ENCODE measurements around the gene ATPAF2.

Gene ATPAF2

DNA sequence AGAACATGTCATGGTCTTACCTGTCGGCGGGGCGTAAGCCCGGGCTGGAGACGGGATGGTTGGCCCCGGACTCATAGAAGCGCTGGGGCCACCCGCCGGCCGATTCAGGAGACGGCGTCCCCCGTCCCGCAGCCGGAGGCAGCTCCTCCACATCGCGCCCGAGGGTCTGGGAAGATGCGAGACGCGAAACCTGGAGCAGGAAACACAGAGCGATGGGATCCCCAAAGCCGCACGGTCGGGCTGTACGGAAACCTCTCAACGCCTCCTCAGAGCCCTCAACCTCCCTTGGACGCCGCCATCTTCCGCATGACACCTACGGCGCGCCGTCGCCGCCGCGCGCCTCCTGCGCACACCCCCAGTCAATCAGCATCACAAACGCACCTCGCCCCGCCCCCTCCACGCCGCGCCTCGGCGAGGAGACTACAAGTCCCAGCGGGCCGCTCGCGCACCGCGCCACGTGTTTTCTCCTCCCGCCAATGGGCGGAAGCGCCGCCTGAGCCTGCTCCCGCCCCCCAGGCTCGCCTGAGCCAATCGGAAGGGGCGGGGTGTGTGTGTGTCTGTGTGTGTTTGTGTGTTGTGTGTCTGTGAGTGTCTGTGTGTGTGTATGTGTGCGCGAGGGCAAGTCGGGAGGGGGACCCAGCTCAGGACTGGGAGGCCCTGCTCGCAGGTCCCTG lies at the start of gene ATPAF2, which contains the start of gene GID4:
Gene ATPAF2 (minus strand): TSS at position 308 of the 674 bp plus-strand sequence. CDS start 155 bp downstream, at position 153.
Gene GID4 (plus strand): TSS at position 548 of the 674 bp plus-strand sequence. CDS start 57 bp downstream, at position 605.
- DNase-seq: peak; percentile 99

DNA sequence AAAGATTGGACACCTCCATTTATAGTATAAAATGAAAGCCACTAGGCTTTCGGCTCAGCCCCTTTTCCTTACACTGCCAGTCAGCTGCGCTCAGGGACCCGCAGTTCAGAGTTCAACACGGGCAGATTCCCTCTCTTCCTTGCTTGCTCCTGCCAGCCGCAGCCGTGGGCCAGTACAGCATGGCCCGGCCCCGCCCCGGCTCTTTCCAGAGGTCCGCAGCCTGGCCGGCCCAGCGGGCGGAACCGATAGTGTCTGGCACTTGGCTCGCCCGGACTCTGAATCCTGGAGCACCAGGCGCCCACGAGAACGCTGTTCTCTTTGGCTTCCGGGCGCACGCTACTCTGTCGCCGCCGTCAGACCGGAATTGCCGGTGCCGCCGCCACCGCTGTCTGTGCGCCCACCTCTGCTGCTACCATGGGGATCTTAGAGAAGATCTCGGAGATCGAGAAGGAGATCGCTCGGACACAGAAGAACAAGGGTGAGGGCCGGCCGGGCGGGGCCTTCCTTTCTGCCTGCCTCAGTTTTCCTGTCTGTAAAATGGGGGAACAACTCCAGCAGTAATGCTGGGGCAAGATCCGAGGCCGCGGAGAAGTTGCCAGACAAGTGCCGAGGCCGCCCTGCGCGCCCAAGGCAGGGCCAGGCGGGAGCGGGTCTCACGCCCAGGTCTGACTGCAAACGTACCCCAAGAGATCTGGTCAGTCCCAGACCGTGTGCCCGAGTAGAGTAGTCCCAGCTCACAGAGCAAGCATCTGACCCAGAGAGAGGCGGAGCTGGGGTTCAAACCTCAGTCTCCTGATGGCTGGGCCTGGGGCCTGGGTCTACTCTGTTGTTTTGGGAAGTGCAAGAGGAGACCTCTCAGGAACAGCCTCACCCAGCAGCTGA lies 48.9 kb upstream of the ATPAF2 start, which contains the start of gene DRG2:
Gene DRG2 (plus strand): TSS at position 339 of the 882 bp plus-strand sequence. CDS start 76 bp downstream, at position 415.
- peak; percentile 97 for DNase-seq

DNA sequence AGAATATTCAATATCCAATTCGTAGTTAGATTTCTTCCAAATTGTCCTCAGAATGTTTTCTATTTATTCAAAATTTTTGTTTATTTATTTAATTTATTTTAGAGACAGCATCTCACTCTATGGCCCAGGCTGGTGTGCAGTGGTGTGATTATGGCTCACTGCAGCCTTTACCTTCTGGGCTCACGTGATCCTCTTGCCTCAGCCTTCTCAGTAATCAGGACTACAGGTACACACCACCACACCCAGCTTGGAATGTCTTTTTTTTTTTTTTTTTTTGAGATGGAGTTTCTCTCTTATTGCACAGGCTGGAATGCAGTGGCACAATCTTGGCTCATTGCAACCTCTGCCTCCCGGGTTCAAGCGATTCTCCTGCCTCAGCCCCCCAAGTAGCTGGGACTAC lies 45.3 kb upstream of the ATPAF2 start:
- no peak for DNase-seq

DNA sequence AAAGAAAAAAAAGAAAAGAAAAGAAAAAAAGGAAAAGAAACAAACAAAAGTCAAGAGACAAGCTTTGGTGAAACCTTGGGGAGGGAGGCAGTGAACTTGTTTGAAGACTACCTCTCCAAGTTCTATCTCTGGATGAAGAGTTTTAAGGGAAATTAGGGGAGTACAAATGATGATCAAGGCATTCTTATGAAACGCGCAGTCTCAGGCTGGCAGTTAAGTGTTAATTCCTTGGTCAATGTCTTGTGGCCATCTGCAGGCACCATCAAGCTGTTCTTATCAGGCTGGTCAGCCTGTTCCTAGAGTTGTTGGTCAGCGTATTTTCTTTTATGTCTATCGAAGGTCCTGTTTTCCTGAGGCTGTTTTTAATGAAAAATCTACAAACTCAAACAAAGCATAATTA lies 40.6 kb upstream of the ATPAF2 start:
- no peak for DNase-seq

DNA sequence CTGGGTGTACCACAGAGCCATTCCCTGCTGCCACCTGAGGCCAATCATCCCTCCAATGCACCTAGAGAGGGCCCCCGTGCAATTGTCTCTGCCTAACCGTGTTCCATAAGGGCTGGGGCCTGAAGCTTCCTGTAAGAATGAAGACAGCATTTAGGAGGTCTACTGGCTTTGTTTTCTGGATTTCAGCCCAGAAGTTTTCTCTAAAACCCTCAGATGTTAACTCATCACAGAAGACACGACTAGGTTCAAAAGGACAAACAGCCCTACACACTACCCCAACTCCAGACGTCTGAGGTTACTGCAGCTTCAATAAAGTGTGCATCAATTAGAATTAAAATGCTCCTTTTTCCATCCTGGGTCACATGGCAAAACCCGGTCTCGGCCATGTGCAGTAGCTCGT lies 38.0 kb upstream of the ATPAF2 start:
- DNase-seq: no peak

DNA sequence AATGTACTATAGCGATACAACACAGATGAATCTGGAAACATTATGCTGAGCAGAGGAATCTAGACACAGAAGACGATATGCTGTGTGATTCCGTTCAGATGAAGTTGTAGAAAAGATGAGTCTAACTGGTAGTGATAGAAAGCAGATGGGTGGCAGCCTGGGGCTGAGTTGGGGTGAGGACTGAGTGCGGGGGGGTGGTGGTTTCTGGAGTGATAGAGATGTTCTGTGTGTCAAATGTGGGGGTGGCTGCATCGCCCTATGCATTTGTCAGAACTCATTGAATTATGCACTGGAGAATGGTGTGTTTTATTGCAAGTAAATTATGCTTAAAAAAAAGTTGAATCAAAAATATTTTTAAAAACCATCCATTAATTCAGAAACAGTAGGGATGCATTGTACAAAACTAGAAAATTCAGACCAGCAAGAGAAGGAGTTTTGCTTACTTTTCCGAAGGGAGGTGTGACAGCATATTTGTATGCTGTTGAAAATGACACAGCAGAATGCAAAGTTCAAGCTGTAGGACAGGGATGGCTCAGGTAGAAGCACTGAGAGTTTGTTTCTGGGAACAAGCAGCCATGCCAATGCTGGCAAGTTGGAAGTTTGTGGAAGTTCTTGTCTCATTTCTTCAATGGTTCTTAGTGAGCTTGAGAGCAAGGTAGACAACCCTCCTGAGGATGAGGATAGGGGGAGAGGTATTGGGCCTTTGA lies 35.8 kb upstream of the ATPAF2 start:
- DNase-seq: no peak

DNA sequence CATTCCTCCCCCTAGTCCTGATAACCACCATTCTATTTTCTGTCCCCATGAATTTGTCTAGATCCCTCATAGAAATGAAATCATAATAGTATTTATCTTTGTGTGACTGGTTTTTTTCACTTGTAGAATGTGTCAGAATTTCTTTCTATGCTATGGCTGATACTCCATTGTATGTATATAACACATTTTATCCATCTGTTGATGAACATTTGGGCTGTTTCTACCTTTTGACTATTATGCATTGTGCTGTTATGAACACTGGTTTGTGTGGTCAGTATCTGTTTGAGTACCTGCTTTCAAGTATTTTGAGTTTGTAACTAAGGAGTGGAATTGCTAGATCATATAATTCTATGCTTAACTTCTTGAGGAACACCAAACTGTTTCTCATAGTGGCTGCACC lies 32.8 kb upstream of the ATPAF2 start:
- DNase-seq: no peak

DNA sequence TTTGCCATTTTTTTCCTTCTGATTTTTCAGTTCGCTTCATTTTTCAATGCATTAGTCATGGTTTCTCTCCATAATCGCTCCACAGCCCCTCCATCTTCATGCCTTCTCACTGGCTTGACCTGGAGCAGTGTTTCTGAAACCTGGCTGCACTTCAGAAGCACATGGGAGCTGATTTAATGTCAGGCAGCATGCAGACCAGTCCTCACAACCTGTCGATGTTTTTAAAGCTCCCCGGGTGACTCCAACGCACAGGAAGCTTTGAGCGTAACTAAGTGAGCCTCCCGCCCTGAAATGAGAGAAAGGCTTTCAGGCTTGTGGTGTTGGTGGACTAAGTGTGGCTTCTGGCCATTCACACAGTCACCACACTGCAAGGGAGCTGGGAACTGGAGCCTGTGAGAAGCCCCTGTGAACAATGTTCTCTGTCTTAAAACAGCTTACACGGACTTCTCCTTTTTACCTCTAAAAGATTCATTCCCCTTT lies 31.9 kb upstream of the ATPAF2 start:
- peak; percentile 36 for DNase-seq

DNA sequence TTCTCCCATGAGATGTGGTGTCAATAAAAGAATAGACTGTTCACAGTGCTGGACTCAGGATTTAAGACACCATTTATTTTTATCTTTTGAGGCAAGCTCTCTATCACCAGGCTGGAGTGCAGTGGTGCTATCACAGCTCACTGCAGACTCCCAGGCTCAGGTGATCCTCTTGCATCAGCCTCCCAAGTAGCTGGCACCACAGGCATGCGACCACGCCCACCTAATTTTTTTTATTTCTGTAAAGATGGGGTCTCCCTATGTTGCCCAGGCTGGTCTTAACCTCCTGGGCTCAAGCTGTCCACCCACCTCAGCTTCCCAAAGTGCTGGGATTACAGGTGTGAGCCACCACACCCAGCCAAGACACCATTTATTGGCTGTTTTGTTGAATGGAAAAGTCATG lies 30.1 kb upstream of the ATPAF2 start:
- DNase-seq: no peak

DNA sequence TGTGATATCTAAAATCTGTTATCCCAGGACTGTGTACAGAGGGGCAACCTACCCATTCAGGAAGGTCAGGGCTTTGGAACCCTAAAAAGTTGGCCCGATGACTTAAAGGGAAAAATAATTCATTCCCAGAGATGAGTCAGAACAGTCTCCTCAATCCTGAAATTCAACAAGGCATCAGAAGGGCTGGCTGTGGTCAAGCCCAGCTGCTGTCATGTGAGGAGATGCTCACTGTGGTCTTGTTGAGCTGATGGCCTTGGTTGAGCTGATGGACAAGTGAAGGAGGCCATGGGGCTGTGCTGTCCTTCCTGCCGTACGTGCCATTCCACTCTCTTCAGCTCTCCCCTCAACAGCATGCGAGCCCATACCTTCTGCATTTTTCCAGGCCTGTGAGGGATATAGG lies 27.9 kb upstream of the ATPAF2 start:
- DNase-seq: no peak

DNA sequence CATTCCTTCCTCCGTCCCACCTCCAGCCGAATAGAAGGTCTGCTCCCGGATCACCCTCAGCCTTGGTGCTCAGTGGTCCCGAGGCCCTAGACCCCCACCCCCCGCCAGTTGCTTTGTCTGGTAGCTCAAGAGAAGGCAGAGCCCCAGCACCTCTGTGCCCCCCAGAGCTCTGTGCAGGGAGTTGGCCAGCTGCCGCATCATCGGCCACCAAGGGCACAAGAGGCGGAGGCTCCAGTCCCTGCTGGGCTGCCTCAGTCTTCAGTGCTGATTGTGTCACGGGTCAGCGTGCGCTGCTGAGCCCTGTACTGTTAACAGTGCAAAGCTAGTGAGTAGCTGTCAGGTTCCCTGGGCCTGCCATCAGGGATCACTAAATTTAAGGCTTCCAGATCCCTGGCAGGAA lies 26.6 kb upstream of the ATPAF2 start:
- DNase-seq: no peak

DNA sequence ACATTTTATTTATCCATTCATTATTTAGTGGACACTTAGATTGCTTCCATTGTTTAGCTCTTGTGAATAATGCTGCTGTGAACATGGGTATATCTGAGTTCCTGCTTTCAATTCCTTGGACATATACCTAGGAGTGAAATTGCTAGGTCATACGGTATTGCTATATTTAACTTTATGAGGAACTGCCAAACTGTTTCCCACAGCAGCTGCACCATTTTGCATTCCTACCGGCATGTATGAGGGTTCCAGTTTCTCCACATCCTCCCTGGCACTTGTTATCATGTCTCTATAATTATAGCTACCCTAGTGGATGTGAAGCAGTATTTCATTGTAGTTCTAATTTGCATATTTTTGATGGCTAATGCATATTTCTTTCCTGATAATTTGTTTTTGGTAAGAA lies 25.1 kb upstream of the ATPAF2 start:
- no peak for DNase-seq

DNA sequence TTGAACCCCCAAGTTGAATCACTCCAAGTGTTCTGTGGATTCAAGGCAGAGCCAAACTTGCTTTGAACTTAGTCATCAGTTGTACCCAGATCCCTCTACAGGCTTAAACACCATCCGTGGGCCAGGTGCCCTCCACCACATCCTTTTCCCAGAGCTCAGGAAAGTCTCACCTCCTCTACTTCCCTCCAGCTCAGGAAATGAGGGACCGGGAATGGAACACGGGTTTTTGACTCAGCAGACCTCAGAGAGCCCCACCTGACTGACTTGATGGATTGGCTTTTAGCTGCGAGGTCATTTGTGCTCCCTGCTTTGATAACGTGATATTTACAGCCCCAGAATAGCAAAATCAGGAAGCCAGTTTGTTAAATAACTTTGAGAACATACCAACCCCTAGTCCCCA lies 20.3 kb upstream of the ATPAF2 start:
- no peak for DNase-seq

DNA sequence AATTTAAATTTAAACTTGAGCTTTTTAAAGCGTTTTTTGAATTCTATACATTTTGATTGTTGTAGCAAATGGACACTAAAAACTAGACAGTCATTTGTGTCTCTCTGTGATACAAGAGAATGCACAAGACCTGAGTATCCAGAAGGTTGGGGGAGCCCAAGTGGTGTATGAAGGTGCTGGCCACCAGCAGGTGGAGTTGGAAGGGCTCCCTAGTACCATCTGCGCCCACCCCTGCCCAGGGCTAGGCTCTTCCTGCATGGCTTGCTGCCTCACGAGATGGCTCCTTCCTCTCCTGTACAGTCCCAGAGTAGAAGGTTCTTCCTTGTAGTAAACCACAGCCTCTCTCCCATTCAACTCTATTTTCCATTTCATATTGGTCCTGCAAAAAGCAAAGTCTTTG lies 17.2 kb upstream of the ATPAF2 start:
- DNase-seq: no peak

DNA sequence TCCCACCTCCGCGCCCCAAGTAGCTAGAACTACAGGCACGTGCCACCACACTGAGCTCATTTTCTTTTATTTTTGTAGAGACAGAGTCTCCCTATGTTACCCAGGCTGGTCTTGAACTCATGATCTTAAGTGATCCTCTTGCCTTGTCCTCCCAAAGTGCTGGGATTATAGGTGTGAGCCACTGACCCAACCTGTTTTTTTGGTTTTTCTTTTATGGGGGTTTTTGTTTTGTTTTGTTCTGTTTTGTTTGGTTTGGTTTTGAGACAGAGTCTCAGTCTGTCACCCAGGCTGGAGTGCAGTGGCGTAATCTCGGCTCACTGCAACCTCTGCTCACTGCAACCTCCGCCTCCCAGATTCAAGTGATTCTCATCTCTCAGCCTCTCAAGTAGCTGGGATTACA lies 16.6 kb upstream of the ATPAF2 start:
- no peak for DNase-seq

DNA sequence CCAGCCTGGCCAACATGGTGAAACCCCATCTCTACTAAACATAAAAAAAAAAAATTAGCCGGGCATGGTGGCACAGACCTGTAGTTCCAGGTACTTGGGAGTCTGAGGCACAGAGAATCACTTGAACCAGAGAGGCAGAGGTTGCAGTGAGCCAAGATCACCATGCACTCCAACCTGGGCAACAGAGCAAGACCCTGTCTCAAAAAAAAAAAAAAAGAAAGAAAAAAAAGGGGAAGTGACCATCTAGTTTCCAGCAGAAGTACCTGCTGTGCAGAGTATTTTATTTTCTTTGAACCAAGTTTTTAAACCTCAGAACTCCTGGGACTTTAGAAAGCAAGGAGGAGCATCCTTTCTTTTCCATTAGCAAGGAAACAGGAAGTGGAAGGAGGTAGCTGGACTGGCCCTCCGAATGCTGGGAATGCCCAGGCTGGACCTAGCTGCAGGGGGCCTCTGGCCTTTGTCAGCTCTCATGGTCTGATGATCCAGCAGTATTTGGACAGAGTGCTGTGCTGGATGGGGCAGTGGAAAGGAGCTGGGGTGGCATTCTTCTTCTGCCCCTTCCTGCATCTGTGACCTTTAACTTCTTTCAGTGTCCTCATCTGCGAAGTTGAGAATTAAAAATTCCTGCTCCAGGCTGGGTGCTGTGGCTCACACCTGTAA lies 6.9 kb upstream of the ATPAF2 start:
- no peak for DNase-seq

DNA sequence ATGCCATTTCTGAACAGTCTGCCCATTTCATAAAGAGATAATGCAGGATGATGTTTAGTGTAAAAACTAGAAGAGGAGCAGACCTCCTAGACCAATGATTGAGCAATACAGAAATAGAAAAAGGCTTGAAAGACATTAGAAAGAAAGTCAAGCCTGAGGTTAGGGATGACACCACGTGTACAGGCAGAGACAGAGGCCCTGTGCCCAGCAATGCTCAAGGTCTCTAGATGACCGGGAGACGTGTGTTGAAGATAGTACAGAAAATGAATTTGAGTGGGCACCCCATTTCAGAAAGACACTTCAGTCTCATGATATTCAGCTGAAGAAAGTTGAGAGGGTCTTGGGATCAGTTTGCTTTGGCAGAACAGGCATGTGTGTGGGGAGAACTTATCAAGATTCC lies 5.6 kb upstream of the ATPAF2 start:
- DNase-seq: no peak

DNA sequence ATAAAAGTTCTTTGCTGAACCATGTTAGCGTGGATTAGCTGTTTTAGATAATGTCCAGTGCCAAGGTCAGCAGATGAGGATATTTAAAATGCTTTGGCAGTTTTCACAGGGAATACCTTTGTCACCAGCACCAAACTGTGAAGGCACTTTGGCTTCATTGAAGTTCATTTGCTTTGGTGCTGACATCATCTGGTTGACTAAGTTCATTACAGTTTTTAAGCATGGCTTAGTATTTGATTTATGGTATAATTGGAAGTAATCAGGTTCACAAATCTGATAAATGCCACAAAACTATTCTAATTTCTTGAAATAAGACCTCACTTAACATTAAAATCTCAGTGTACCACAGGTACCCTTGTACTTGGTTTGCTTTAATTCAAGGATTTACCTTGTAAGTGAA lies 4.5 kb upstream of the ATPAF2 start:
- no peak for DNase-seq

DNA sequence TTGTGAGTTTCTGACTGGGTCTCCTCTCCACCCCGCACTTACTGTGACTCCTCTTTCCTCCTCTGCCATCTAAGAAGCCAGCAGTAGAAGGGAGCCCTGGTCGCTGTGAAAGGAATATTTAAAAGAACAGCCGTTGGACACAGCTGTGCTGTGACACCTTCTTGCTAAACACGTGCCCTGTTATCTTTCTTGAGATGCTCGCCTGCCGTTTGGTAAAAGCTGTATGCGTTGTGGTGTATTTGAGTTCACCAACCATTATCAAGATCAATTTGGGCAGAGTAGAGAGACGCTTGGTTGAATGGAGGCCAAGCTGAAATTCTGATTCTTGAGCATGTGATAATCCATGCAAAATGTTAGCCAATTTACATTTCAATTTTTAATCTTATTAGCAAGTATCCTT lies 4.0 kb upstream of the ATPAF2 start:
- DNase-seq: no peak

DNA sequence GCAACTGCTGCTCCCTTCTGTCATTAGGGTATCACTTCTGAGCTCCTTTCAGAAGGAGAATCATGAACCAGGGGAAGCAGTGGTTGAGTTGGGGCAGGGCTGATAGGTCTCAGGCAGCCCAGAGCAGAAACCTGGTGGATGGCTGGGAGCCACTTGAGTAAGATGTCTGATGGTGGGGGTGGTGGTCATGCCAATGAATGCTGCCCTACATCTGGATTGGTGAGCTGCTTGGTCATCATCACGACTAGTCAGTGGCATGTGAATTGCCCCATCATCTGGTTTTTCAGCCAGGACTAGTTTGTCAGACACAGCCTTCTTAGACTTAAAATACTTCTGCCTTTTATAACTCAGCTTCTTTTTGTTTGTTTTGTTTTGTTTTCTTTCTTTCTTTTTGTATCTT lies 2.8 kb upstream of the ATPAF2 start:
- no peak for DNase-seq

DNA sequence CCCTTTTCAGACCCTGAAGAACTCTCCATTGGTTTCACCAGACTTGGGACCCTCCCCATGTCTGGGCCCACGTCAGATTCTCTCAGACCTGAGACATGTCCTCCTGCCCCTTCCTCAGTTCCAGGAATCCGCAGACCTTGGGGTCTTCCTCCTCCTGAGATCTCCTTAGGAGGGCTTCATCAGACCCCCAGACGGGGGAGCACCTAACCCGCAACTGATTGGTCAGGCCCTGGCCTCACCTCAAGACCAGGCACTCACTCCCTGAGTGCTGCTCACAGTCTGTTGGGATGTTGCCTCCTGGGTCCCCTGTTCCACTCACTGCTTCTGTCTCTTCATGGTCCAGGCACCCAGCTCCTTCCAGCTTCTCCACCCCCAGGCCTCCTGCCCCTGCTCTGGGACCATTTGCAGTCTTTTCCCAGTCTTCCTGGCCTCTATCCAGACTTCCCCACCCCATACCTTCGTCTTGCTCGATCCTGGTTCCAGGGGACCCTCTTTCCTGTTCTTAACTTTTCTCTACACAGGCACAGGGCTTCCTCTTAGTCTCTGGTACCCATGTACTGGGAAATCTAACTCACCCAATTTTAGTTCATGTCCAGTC lies 1.4 kb upstream of the ATPAF2 start:
- DNase-seq: no peak

DNA sequence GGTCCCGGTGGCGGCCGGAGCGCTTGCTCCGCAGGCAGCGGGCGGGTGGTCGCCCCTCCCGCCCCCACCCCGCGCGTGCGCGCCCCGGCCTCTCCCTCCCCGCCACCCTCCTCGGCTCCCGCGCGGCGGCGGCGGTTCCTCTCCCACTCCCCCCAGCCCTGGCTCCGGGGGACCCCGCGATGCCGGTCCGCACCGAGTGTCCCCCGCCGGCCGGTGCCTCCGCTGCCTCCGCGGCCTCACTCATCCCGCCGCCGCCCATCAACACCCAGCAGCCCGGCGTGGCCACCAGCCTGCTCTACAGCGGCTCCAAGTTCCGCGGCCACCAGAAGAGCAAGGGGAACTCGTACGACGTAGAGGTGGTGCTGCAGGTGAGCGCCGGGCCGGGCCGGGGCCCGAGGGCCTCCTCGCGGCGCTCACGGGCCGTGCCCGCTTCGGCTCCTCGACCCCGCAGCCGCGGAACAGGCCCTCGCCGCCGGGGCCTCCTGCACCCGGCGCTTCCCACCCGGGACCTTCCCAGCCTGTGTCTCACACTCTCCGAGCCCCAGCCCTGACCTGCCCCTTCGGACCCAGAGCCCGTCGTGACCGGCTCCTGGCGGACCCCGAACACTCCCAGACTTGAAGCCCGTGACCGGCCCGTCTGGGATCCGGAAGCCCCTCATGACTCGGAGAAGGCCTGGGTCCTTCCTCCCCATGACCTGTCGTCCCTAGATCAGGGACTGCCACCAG lies 730 bp upstream of the ATPAF2 start:
- no peak for DNase-seq
